Fibroblast of the aortic adventitia (primary cell): Measurements from ENCODE around the gene EDN1. TPM values are rescaled to one million over a fixed set of nuclear protein-coding genes. Genes with fewer than 3 reads are reported as not detected.

ENCODE experiments used
- DNase-seq: peaks from one replicate; pipeline ENCODE4 v3.0.0-alpha.2; 2010; ENCODE audit warnings: low read depth
- H3K4me3 ChIP-seq: 2 replicates; pipeline ENCODE4 v1.5.1; 2011; ENCODE audit warnings: low read depth, mild to moderate bottlenecking, control low read depth, low read length, moderate library complexity
- total RNA-seq: library from RNA; depleted of rRNA; stranded (reverse); fragments of >200 nt; gene quantifications from 2 replicates; pipeline ENCODE4 v1.2.3, GENCODE V29; 2012; ENCODE audit warnings: low replicate concordance
- TF ChIP-seq, protein P1 (sequence below): IDR thresholded peaks from 2 replicates; pipeline ENCODE4 v1.5.1; 2011; ENCODE audit warnings: mild to moderate bottlenecking, low read length, control low read depth, inconsistent platforms; ENCODE audit not compliant: insufficient read depth

EDN1 gene
- total RNA-seq, 1 donor: 7.4 TPM

DNA sequence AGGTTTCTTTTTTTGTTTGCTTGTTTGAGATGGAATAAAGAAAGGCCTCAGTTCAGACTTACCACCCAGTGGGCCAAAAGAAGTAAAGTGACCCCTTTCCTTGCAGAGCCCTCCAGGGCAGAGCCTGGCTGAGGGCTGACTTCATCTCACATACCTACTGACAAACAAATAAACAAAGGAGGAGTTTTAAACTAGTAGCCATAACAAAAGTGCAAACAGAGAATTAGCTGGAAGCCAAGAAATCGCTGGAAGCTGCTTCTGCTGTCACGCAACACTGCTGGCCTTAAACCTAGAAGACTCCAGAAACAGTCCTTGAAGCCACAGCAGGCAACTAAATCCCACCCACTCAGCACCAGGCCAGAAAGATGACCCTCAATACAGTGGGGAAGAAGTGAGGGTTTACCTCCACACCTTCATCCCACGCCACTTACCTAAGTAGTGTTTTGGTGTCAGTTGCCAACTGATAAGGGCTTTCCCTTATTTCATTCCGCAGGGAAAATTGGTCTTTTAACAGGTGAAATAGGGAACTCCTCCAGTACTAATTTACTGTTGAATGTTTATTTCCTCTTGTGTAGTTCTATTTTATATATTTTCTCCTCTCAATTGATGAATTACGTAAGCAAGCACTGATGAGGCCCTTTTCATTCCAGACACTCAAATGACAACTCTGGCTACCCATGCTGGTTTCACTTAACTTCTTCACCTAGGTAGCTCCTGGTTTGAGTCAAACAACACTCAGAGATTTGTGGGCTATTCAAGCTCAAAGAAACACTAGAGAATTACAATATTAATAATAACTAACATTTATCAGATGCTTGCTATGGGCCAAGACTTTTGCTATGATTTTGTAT is 46.2 kb downstream of the EDN1 start:
- DNase-seq: no peak
- no peak overlapping the region for H3K4me3 ChIP-seq
- TF ChIP-seq, protein P1, sequence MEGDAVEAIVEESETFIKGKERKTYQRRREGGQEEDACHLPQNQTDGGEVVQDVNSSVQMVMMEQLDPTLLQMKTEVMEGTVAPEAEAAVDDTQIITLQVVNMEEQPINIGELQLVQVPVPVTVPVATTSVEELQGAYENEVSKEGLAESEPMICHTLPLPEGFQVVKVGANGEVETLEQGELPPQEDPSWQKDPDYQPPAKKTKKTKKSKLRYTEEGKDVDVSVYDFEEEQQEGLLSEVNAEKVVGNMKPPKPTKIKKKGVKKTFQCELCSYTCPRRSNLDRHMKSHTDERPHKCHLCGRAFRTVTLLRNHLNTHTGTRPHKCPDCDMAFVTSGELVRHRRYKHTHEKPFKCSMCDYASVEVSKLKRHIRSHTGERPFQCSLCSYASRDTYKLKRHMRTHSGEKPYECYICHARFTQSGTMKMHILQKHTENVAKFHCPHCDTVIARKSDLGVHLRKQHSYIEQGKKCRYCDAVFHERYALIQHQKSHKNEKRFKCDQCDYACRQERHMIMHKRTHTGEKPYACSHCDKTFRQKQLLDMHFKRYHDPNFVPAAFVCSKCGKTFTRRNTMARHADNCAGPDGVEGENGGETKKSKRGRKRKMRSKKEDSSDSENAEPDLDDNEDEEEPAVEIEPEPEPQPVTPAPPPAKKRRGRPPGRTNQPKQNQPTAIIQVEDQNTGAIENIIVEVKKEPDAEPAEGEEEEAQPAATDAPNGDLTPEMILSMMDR: no peak

DNA sequence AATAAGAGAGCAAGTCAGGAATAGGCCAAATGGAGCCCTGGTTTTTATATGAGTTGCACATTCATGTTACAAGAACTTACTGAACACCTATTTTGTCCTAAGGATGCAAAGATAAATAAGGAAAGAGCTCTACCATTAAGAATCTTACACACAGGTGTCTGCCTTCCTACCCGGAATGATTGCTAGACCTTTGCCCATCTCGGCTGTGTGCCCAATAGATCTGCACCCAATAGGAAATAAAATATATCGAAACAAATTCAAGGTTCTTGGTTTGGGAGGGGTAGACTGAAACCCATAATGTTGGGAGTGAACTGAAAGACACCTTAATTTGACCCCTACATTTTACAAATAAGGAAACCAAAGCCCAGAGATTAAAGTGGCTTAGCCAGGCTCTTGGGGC is 48.9 kb downstream of the EDN1 start:
- no peak for DNase-seq
- TF ChIP-seq, protein P1: no peak
- H3K4me3 ChIP-seq: no peak overlapping the region

DNA sequence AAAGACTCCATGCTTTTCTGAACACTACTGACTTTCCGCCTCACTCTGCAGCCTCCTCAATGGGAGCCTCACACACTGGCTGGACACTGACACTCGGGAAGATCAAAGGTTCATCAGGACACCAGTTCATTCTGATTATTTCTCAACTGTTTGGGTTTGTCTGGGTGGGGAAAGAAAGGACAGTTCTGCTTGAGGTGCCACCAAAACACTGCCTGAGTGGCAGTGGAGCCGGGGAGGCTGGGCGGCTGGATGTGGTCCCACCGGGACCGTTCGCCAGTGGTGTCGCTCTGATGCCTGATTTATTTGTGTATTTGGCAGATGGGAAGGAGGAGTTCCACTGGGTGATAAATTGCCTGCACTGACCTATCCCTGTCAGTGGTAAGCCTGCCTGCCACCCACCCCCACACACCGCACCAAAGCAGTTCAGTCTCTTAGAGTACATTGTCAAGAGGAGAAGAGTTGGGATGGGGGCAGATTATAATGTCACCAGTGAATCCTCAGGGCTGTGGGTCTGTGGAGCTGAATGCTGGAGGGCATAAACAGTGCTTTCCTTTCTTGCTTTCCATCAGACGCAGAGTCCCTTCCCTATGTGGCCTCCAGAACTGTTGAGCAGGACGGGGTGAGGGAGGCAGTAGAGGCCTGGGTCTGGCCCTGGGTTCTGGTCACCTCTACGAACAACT is 49.8 kb downstream of the EDN1 start:
- TF ChIP-seq, protein P1: no peak
- no peak for DNase-seq
- no peak overlapping the region for H3K4me3 ChIP-seq

GRCh38 chr6:12340488-12340818 is 50.3 kb downstream of the EDN1 start:
- TF ChIP-seq, protein P1: no peak
- DNase-seq: no peak
- H3K4me3 ChIP-seq: no peak overlapping the region

- H3K4me3 ChIP-seq: no peak overlapping the region
- TF ChIP-seq, protein P1: no peak
- no peak for DNase-seq
These were observed 52.5 kb downstream of the EDN1 start for GRCh38 chr6:12342664-12343063.

GRCh38 chr6:12343122-12343439 is 52.9 kb downstream of the EDN1 start:
- TF ChIP-seq, protein P1: no peak
- no peak for DNase-seq

More at GRCh38 chr6:12343122-12343439, 52.9 kb downstream of the EDN1 start:
- no peak overlapping the region for H3K4me3 ChIP-seq
